Activated T-helper 1 cell treated with anti-CD3 and anti-CD28 coated beads, Interleukin-2, amount 50 U/mL, for 16 hours (primary cell): ENCODE results near the gene CAMK4.
A peak's percentile ranks its signal among the peaks of the same experiment; 100 is the strongest.

Experiments
- DNase-seq, 2 donors: peaks; one replicate each; pipeline ENCODE4 v3.0.0-alpha.2; 2020; ENCODE audit warnings: low read depth in 1 of 2, low spot score in 1 of 2

CAMK4 gene

GRCh38 chr5:111480346-111480745, 256.2 kb downstream of the CAMK4 start:
- DNase-seq, result no peak

GRCh38 chr5:111486055-111486454, 261.9 kb downstream of the CAMK4 start:
- DNase-seq, result no peak

GRCh38 chr5:111486926-111487325, 262.7 kb downstream of the CAMK4 start:
- DNase-seq, result no peak

- no peak for DNase-seq
Measured at GRCh38 chr5:111488353-111488752, 264.2 kb downstream of the CAMK4 start.

GRCh38 chr5:111493031-111493430, 268.8 kb downstream of the CAMK4 start:
- no peak for DNase-seq

- DNase-seq, result no peak
Measured at GRCh38 chr5:111494355-111494999, 270.3 kb downstream of the CAMK4 start.

GRCh38 chr5:111495159-111495558, 271.0 kb downstream of the CAMK4 start:
- DNase-seq, result no peak

- DNase-seq, result no peak
Measured at GRCh38 chr5:111498346-111498745, 274.2 kb downstream of the CAMK4 start.

GRCh38 chr5:111502956-111503355, 278.8 kb downstream of the CAMK4 start:
- DNase-seq, result no peak

- no peak for DNase-seq
Measured at GRCh38 chr5:111505096-111505495, 280.9 kb downstream of the CAMK4 start.

- no peak for DNase-seq
Measured at GRCh38 chr5:111507276-111507675, 283.1 kb downstream of the CAMK4 start.

GRCh38 chr5:111509119-111509518, 284.9 kb downstream of the CAMK4 start:
- DNase-seq, result no peak

- no peak for DNase-seq
Measured at GRCh38 chr5:111511174-111511830, 287.1 kb downstream of the CAMK4 start.

GRCh38 chr5:111511831-111512374, 287.7 kb downstream of the CAMK4 start:
- DNase-seq, result no peak

GRCh38 chr5:111512375-111513130, 288.4 kb downstream of the CAMK4 start, which contains the start of gene STARD4:
STARD4 (minus strand) TSS chr5:111512535; CDS start chr5:111507433, 5,102 bp downstream.
- peak; percentile 82 to 91 for DNase-seq

GRCh38 chr5:111513131-111513520, 288.9 kb downstream of the CAMK4 start:
- DNase-seq, result no peak

GRCh38 chr5:111514087-111514486, 289.9 kb downstream of the CAMK4 start:
- DNase-seq, result no peak

GRCh38 chr5:111517853-111518501, 293.8 kb downstream of the CAMK4 start:
- DNase-seq, result no peak

- no peak for DNase-seq
Measured at GRCh38 chr5:111518777-111519176, 294.6 kb downstream of the CAMK4 start.

GRCh38 chr5:111520908-111521307, 296.7 kb downstream of the CAMK4 start:
- no peak for DNase-seq

GRCh38 chr5:111528056-111528455, 303.9 kb downstream of the CAMK4 start:
- no peak for DNase-seq
